Vagina (tissue), 2 donors: Measurements from ENCODE around the gene CCDC85C. TPM values are rescaled to one million over a fixed set of nuclear protein-coding genes. Genes with fewer than 3 reads are reported as not detected.

Experiments used
- DNase-seq, 2 donors: peaks; one replicate each; pipeline ENCODE4 v3.0.0-alpha.2; 2017; ENCODE audit errors: extremely low spot score in 2 of 2
- H3K27ac ChIP-seq: fragments of 200-600 bp; sonication (generic); one replicate; pipeline ENCODE4 v1.5.1; 2019
- H3K27me3 ChIP-seq: fragments of 200-600 bp; sonication (generic); one replicate; pipeline ENCODE4 v1.5.1; 2019
- H3K36me3 ChIP-seq, 2 donors: fragments of 200-600 bp; sonication (generic); one replicate each; pipeline ENCODE4 v1.5.1; 2017 to 2019
- H3K4me1 ChIP-seq: fragments of 200-600 bp; sonication (generic); one replicate; pipeline ENCODE4 v1.5.1; 2019
- H3K4me3 ChIP-seq, 2 donors: fragments of 200-600 bp; sonication (generic); 1 replicate in 1 of 2; 2 replicates in 1 of 2; pipeline ENCODE4 v1.5.1; 2016 to 2019
- H3K9me3 ChIP-seq: fragments of 200-600 bp; sonication (generic); one replicate; pipeline ENCODE4 v1.5.1; 2019
- POLR2A ChIP-seq, 2 donors: fragments of 450-650 bp; IDR thresholded peaks; one replicate each; pipeline ENCODE4 v1.6.1; 2017; ENCODE audit warnings: antibody characterized with exemption in 2 of 2, mild to moderate bottlenecking in 2 of 2, moderate library complexity in 2 of 2
- POLR2AphosphoS5 ChIP-seq, 2 donors: sonication (generic); formaldehyde crosslinking; IDR thresholded peaks; one replicate each; pipeline ENCODE4 v1.9.0; 2017; ENCODE audit warnings: antibody characterized with exemption in 2 of 2, mild to moderate bottlenecking in 2 of 2, low read depth in 1 of 2; ENCODE audit not compliant: insufficient read depth in 1 of 2
- intact Hi-C: fragments of 100-400 bp; cut with DNase I; formaldehyde crosslinking; loops from one replicate; pipeline ENCODE4 v1.15.1; 2023
- total RNA-seq: library from RNA; depleted of rRNA; stranded (reverse); fragments of >200 nt; gene quantifications from one replicate; pipeline ENCODE4 v1.2.3, GENCODE V29; 2016
- TF ChIP-seq, protein P1 (sequence below), 3 experiments: fragments of 450-650 bp in 2 of 3; fragments of 200-600 bp in 1 of 3; sonication (generic) in 1 of 3; IDR thresholded peaks; one replicate each; pipeline ENCODE4 v1.5.1; 2017 to 2019; ENCODE audit warnings: antibody characterized with exemption in 3 of 3, mild to moderate bottlenecking in 2 of 3, moderate library complexity in 2 of 3

The CCDC85C gene
- total RNA-seq, 1 donor from 2014 or later = 6.9 TPM

DNA sequence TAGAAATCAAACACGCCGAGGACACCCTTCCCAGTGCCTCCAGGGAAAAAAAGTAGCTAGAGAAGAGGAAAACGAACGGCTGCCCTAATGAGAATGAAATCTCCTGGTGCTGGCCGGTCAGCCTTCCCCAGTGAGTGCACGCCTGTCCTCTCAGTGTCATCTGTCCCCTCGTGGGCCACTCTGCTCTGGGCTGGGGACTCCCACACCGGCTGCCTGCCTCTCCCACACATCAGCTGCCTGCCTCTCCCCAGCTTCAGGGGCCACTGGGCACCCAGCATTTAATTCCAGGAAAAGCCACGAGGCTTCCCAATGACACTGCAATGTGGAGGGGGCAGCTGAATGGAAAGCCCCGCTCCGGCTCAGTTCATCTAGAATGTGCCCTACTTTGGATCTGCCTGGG lies 59.0 kb downstream of the CCDC85C start:
- no peak for DNase-seq
- H3K9me3 ChIP-seq = no peaks in the 10 kb centered on the region
- no peak overlapping the region for H3K4me3 ChIP-seq
- no peaks in the 10 kb centered on the region for H3K36me3 ChIP-seq
- no peaks in the 10 kb centered on the region for H3K27me3 ChIP-seq
- peaks cover 17% of the 10 kb centered on the region for H3K4me1 ChIP-seq
- intact Hi-C loops = no loop called here
- TF ChIP-seq, protein P1, sequence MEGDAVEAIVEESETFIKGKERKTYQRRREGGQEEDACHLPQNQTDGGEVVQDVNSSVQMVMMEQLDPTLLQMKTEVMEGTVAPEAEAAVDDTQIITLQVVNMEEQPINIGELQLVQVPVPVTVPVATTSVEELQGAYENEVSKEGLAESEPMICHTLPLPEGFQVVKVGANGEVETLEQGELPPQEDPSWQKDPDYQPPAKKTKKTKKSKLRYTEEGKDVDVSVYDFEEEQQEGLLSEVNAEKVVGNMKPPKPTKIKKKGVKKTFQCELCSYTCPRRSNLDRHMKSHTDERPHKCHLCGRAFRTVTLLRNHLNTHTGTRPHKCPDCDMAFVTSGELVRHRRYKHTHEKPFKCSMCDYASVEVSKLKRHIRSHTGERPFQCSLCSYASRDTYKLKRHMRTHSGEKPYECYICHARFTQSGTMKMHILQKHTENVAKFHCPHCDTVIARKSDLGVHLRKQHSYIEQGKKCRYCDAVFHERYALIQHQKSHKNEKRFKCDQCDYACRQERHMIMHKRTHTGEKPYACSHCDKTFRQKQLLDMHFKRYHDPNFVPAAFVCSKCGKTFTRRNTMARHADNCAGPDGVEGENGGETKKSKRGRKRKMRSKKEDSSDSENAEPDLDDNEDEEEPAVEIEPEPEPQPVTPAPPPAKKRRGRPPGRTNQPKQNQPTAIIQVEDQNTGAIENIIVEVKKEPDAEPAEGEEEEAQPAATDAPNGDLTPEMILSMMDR (IDR thresholded peaks at IDR 0.05) = no peak
- TF ChIP-seq POLR2AphosphoS5 (IDR thresholded peaks at IDR 0.05; ENCODE audit: insufficient read depth in 1 of 2, low read depth in 1 of 2) (no peak), POLR2A (IDR thresholded peaks at IDR 0.05) (no peak)
- no peak overlapping the region for H3K27ac ChIP-seq

GRCh38 chr14:99543985-99544384 lies 60.0 kb downstream of the CCDC85C start:
- Histone ChIP-seq H3K4me1 (peaks cover 17% of the 10 kb centered on the region), H3K27ac (no peak overlapping the region), H3K4me3 (no peak overlapping the region), H3K27me3 (no peaks in the 10 kb centered on the region), H3K36me3 (no peaks in the 10 kb centered on the region), H3K9me3 (no peaks in the 10 kb centered on the region)
- intact Hi-C loops = no loop called here
- DNase-seq = no peak
- no peak for TF ChIP-seq POLR2A (IDR thresholded peaks at IDR 0.05)
- TF ChIP-seq, protein P1 (IDR thresholded peaks at IDR 0.05) = no peak
- no peak for TF ChIP-seq POLR2AphosphoS5 (IDR thresholded peaks at IDR 0.05; ENCODE audit: insufficient read depth in 1 of 2, low read depth in 1 of 2)

DNA sequence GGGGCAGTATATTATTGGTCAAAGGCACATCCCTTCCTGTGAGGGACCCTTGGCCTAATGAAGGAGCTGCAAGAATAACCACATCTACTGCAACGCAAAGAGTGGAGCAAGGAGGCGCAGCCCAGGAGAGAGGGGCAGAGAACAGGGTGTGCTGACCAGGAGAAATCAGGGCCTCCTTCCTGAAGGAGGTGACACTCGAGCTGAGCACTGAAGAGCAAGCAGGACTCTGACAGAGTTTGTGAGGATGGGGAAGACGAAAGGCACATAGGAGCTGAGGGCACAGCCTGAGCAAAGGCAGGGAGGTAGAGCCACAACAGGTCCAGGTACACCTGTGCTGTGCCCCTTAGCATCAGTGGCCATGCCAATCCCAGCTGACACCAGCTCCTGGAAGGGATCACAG lies 60.6 kb downstream of the CCDC85C start:
- no peak for TF ChIP-seq POLR2AphosphoS5 (IDR thresholded peaks at IDR 0.05; ENCODE audit: insufficient read depth in 1 of 2, low read depth in 1 of 2)
- TF ChIP-seq, protein P1 (IDR thresholded peaks at IDR 0.05) = no peak
- no peak for TF ChIP-seq POLR2A (IDR thresholded peaks at IDR 0.05)
- Histone ChIP-seq H3K36me3 (no peaks in the 10 kb centered on the region), H3K9me3 (no peaks in the 10 kb centered on the region), H3K4me1 (peaks cover 20% of the 10 kb centered on the region), H3K27me3 (no peaks in the 10 kb centered on the region), H3K4me3 (no peak overlapping the region), H3K27ac (no peak overlapping the region)
- no peak for DNase-seq
- intact Hi-C loops = no loop called here

GRCh38 chr14:99542566-99542965 lies 61.4 kb downstream of the CCDC85C start:
- peaks cover 28% of the 10 kb centered on the region for H3K4me1 ChIP-seq
- no peak overlapping the region for H3K27ac ChIP-seq
- H3K27me3 ChIP-seq = no peaks in the 10 kb centered on the region
- TF ChIP-seq, protein P1 (IDR thresholded peaks at IDR 0.05) = no peak
- TF ChIP-seq POLR2A (IDR thresholded peaks at IDR 0.05) (no peak), POLR2AphosphoS5 (IDR thresholded peaks at IDR 0.05; ENCODE audit: insufficient read depth in 1 of 2, low read depth in 1 of 2) (no peak)
- H3K9me3 ChIP-seq = no peaks in the 10 kb centered on the region
- no peak overlapping the region for H3K4me3 ChIP-seq
- DNase-seq = no peak
- intact Hi-C loops = no loop called here
- H3K36me3 ChIP-seq = no peaks in the 10 kb centered on the region

DNA sequence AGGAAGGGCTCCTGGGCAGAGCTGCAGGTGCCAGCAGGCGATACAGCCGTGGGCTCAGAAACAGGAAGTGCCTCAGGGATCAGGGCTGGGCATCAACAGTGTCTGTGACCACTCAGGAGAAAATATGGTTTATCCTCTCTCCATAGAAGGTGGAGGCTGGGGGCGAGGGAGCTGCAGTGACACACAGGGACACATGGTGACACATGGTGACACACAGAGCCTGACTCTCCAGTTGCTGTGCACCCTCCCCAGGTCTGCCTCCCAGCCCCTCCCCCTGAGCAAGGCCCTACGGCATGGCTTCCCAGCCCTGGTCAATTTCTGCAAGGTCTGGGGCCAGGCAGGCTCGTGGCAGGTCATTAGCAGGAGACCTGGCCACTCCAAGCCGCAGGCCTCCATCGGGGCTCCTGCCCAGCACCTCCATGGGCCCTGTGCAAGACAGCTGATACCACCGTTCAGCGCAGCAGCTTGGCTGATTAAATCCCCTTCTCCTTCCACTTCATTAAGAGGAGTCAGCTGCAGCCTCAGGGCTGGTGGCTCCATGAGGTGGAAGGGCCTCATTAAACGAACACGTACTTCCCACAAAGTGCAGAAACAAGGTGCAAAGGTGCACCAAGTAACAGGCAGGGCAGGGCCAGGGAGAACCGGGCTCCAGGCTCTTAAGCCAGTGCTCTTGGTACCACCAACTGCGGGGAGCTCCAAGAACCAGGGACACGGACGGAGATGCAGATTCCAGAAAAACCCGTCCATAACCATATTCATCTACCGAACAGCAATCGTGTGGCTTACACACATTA lies 62.1 kb downstream of the CCDC85C start:
- H3K36me3 ChIP-seq = no peaks in the 10 kb centered on the region
- intact Hi-C loops = no loop called here
- H3K4me3 ChIP-seq = no peak overlapping the region
- H3K27me3 ChIP-seq = no peaks in the 10 kb centered on the region
- H3K9me3 ChIP-seq = no peaks in the 10 kb centered on the region
- no peak overlapping the region for H3K27ac ChIP-seq
- TF ChIP-seq POLR2AphosphoS5 (IDR thresholded peaks at IDR 0.05; ENCODE audit: insufficient read depth in 1 of 2, low read depth in 1 of 2) = no peak
- TF ChIP-seq, protein P1 (IDR thresholded peaks at IDR 0.05) = no peak
- TF ChIP-seq POLR2A (IDR thresholded peaks at IDR 0.05) = no peak
- no peak for DNase-seq
- H3K4me1 ChIP-seq = peaks cover 35% of the 10 kb centered on the region
